HepG2 (cell line): ENCODE measurements around the gene KRT32. TPM values are rescaled to one million over a fixed set of nuclear protein-coding genes. Genes with fewer than 3 reads are reported as not detected.

Source experiments
- ETV5 ChIP-seq: IDR thresholded peaks from 2 replicates; pipeline ENCODE4 v1.6.1; 2018; ENCODE audit warnings: missing biosample characterization, missing genetic modification reagents, inconsistent platforms, borderline replicate concordance
- HES4 ChIP-seq: sonication (generic); formaldehyde crosslinking; IDR thresholded peaks from 2 replicates; pipeline ENCODE4 v1.9.0; 2021; ENCODE audit warnings: mild to moderate bottlenecking, missing genetic modification reagents, borderline replicate concordance
- HOXD1 ChIP-seq: sonication (generic); formaldehyde crosslinking; IDR thresholded peaks from 2 replicates; pipeline ENCODE4 v1.5.0; 2020; ENCODE audit warnings: missing genetic modification reagents
- KDM2A ChIP-seq: sonication (generic); formaldehyde crosslinking; IDR thresholded peaks from 2 replicates; pipeline ENCODE4 v1.4.0; 2020; ENCODE audit warnings: low read depth, missing genetic modification reagents, borderline replicate concordance
- KDM4B ChIP-seq: sonication (generic); formaldehyde crosslinking; IDR thresholded peaks from 2 replicates; pipeline ENCODE4 v1.4.0; 2020; ENCODE audit warnings: missing genetic modification reagents
- MTA1 ChIP-seq: sonication (generic); formaldehyde crosslinking; IDR thresholded peaks from 2 replicates; pipeline ENCODE4 v1.4.0; 2020; ENCODE audit warnings: missing genetic modification reagents, mild to moderate bottlenecking, borderline replicate concordance
- NFE2L2 ChIP-seq: fragments of 150-350 bp; IDR thresholded peaks from 2 replicates; pipeline ENCODE4 v1.6.1; 2014; ENCODE audit warnings: low read length
- NR2F1 ChIP-seq, 2 experiments: fragments of 450-650 bp in 1 of 2; formaldehyde crosslinking in 1 of 2; IDR thresholded peaks; 2 replicates each; pipeline versions ENCODE4 v1.5.0 to v1.6.1; 2016 to 2020; ENCODE audit warnings: mild to moderate bottlenecking in 1 of 2, missing compliant biosample characterization in 1 of 2, missing genetic modification reagents in 1 of 2, moderate library complexity in 1 of 2
- POGZ ChIP-seq: sonication (generic); formaldehyde crosslinking; IDR thresholded peaks from 2 replicates; pipeline ENCODE4 v1.4.0; 2020; ENCODE audit warnings: mild to moderate bottlenecking, missing genetic modification reagents
- PTBP1 ChIP-seq: fragments of 200-400 bp; formaldehyde crosslinking; IDR thresholded peaks from 2 replicates; pipeline ENCODE4 v1.6.1; 2018; ENCODE audit warnings: low read length, low read depth; ENCODE audit not compliant: poor library complexity, severe bottlenecking
- RFX5 ChIP-seq: IDR thresholded peaks from 2 replicates; pipeline ENCODE4 v1.6.1; 2011; ENCODE audit warnings: low read depth, low read length, improper control_type of control experiment
- SALL1 ChIP-seq: sonication (generic); formaldehyde crosslinking; IDR thresholded peaks from 2 replicates; pipeline ENCODE4 v1.8.0; 2022; ENCODE audit warnings: mild to moderate bottlenecking, missing genetic modification reagents
- WIZ ChIP-seq: sonication (generic); formaldehyde crosslinking; IDR thresholded peaks from 2 replicates; pipeline ENCODE4 v1.5.1; 2020; ENCODE audit warnings: mild to moderate bottlenecking, missing genetic modification reagents
- ZFP36L2 ChIP-seq: sonication (generic); formaldehyde crosslinking; IDR thresholded peaks from 2 replicates; pipeline ENCODE4 v1.4.0; 2020; ENCODE audit warnings: missing genetic modification reagents
- ZFP62 ChIP-seq: sonication (generic); formaldehyde crosslinking; IDR thresholded peaks from 2 replicates; pipeline ENCODE4 v1.4.0; 2020; ENCODE audit warnings: missing genetic modification reagents
- ZFX ChIP-seq: sonication (generic); formaldehyde crosslinking; IDR thresholded peaks from 2 replicates; pipeline ENCODE4 v1.4.0; 2020; ENCODE audit warnings: mild to moderate bottlenecking, low read depth, missing genetic modification reagents, moderate library complexity
- ZNF510 ChIP-seq: sonication (generic); formaldehyde crosslinking; IDR thresholded peaks from 2 replicates; pipeline ENCODE4 v1.4.0; 2020; ENCODE audit warnings: low read depth, mild to moderate bottlenecking, missing genetic modification reagents
- ZNF546 ChIP-seq: sonication (generic); formaldehyde crosslinking; conservative IDR thresholded peaks from 2 replicates; pipeline ENCODE4 v1.8.1; 2023; ENCODE audit warnings: mild to moderate bottlenecking, missing genetic modification reagents
- ZSCAN9 ChIP-seq: IDR thresholded peaks from 2 replicates; pipeline ENCODE4 v1.6.1; 2016; ENCODE audit warnings: borderline replicate concordance
- polyA plus RNA-seq, 8 experiments: library from polyadenylated mRNA; depleted of rRNA in 3 of 8; stranded (reverse) in 7 of 8; unstranded in 1 of 8; fragments of >200 nt; fragmentation: Illumina TruSeq in 4 of 8; extraction: Trizol in 4 of 8; gene quantifications; 2 replicates each; pipeline versions ENCODE4 v1.2.1 to v1.2.3, GENCODE V29; 2011 to 2016; ENCODE audit warnings: low read depth in 4 of 8, missing spikeins in 1 of 8, mixed read lengths in 1 of 8; ENCODE audit not compliant: insufficient read depth in 1 of 8
- total RNA-seq, 5 experiments: library from RNA; depleted of rRNA; stranded (reverse); fragments of >200 nt; fragmentation: Illumina TruSeq; extraction: Trizol; gene quantifications; 2 replicates each; pipeline ENCODE4 v1.2.3, GENCODE V29; 2016; ENCODE audit warnings: low read depth in 1 of 5
- TF ChIP-seq, protein P1 (sequence below): sonication (generic); formaldehyde crosslinking; IDR thresholded peaks from 2 replicates; pipeline ENCODE4 v1.5.0; 2020; ENCODE audit warnings: missing genetic modification reagents
- TF ChIP-seq, protein P2 (sequence below): sonication (generic); formaldehyde crosslinking; IDR thresholded peaks from 2 replicates; pipeline ENCODE4 v1.5.0; 2020; ENCODE audit warnings: mild to moderate bottlenecking, missing genetic modification reagents, moderate library complexity
- TF ChIP-seq, protein P3 (sequence below): sonication (generic); formaldehyde crosslinking; IDR thresholded peaks from 2 replicates; pipeline ENCODE4 v1.4.0; 2020; ENCODE audit warnings: missing genetic modification reagents
- TF ChIP-seq, protein P4 (sequence below): sonication (generic); formaldehyde crosslinking; conservative IDR thresholded peaks from 2 replicates; pipeline ENCODE4 v1.8.0; 2022; ENCODE audit warnings: mild to moderate bottlenecking, moderate library complexity, missing genetic modification reagents

Gene KRT32
- total and polyA plus RNA-seq, 2 of the 13 experiments (the other 11 are each of a cell fraction or from before 2014, with no cell fraction given): not detected

DNA sequence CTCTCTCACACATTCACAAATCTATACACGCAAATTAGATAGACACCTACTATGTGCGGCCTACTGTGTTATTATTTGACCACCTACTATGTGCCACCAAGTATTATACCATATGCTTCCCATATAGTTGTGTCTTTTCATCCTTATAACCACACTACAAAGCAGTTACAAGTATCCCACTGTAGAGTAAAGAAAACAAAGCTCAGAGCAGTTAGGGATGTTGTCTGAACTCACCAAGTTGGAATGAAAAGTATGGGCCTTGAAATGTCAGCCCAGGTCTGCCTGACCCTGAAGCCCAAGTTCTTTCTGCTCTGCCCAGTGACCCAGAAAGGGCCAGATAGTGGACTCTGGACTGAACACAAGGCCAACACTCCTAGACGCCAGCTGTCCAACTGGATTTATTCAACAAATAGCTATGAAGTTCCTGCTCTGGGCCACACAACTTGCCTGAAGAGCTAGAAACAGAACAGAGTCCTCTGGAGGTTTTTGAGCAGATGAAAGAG lies 51.3 kb downstream of the KRT32 start (continued):
- TF ChIP-seq HOXD1 (CRISPR knock-in tag) (no peak), ZNF510 (CRISPR knock-in tag) (no peak), ZSCAN9 (CRISPR knock-in tag) (no peak), RFX5 (no peak), NR2F1 (CRISPR knock-in tag; IDR thresholded peaks at IDR 0.05) (peak; percentile 47 to 84; a peak in 3 of 4 replicates), SALL1 (CRISPR knock-in tag) (peak; percentile 93), ETV5 (CRISPR knock-in tag) (peak; percentile 45; the same call in 1 of the 2 replicates), MTA1 (CRISPR knock-in tag) (no peak), POGZ (CRISPR knock-in tag) (peak; percentile 77), HES4 (no peak), KDM2A (CRISPR knock-in tag) (0 out of 2 replicates have a peak, but pooled peaks have one; percentile 37), PTBP1 (no peak), ZFX (CRISPR knock-in tag) (peak; percentile 57; the same call in 1 of the 2 replicates), KDM4B (CRISPR knock-in tag) (0 out of 2 replicates have a peak, but pooled peaks have one; percentile 41), ZFP36L2 (CRISPR knock-in tag) (no peak), ZFP62 (no peak), WIZ (CRISPR knock-in tag) (no peak), ZNF546 (CRISPR knock-in tag) (no peak), NFE2L2 (no peak)
- TF ChIP-seq, protein P1, sequence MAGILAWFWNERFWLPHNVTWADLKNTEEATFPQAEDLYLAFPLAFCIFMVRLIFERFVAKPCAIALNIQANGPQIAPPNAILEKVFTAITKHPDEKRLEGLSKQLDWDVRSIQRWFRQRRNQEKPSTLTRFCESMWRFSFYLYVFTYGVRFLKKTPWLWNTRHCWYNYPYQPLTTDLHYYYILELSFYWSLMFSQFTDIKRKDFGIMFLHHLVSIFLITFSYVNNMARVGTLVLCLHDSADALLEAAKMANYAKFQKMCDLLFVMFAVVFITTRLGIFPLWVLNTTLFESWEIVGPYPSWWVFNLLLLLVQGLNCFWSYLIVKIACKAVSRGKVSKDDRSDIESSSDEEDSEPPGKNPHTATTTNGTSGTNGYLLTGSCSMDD (CRISPR knock-in tag): no peak
- TF ChIP-seq, protein P2, sequence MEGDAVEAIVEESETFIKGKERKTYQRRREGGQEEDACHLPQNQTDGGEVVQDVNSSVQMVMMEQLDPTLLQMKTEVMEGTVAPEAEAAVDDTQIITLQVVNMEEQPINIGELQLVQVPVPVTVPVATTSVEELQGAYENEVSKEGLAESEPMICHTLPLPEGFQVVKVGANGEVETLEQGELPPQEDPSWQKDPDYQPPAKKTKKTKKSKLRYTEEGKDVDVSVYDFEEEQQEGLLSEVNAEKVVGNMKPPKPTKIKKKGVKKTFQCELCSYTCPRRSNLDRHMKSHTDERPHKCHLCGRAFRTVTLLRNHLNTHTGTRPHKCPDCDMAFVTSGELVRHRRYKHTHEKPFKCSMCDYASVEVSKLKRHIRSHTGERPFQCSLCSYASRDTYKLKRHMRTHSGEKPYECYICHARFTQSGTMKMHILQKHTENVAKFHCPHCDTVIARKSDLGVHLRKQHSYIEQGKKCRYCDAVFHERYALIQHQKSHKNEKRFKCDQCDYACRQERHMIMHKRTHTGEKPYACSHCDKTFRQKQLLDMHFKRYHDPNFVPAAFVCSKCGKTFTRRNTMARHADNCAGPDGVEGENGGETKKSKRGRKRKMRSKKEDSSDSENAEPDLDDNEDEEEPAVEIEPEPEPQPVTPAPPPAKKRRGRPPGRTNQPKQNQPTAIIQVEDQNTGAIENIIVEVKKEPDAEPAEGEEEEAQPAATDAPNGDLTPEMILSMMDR (CRISPR knock-in tag): no peak
- TF ChIP-seq, protein P3, sequence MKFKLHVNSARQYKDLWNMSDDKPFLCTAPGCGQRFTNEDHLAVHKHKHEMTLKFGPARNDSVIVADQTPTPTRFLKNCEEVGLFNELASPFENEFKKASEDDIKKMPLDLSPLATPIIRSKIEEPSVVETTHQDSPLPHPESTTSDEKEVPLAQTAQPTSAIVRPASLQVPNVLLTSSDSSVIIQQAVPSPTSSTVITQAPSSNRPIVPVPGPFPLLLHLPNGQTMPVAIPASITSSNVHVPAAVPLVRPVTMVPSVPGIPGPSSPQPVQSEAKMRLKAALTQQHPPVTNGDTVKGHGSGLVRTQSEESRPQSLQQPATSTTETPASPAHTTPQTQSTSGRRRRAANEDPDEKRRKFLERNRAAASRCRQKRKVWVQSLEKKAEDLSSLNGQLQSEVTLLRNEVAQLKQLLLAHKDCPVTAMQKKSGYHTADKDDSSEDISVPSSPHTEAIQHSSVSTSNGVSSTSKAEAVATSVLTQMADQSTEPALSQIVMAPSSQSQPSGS (CRISPR knock-in tag): peak; percentile 84; the same call in 1 of the 2 replicates
- TF ChIP-seq, protein P4, sequence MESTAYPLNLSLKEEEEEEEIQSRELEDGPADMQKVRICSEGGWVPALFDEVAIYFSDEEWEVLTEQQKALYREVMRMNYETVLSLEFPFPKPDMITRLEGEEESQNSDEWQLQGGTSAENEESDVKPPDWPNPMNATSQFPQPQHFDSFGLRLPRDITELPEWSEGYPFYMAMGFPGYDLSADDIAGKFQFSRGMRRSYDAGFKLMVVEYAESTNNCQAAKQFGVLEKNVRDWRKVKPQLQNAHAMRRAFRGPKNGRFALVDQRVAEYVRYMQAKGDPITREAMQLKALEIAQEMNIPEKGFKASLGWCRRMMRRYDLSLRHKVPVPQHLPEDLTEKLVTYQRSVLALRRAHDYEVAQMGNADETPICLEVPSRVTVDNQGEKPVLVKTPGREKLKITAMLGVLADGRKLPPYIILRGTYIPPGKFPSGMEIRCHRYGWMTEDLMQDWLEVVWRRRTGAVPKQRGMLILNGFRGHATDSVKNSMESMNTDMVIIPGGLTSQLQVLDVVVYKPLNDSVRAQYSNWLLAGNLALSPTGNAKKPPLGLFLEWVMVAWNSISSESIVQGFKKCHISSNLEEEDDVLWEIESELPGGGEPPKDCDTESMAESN: no peak
